ENCODE measurements around the gene RNU6-9.
"Not testable (repeated sequence)": the region's sequence is repeated elsewhere in the genome, so short reads cannot be mapped to it uniquely, and the experiment has no call there.

RNU6-9 gene

GRCh38 chr19:861756-862580, 31.3 kb upstream of the RNU6-9 start:
- no peak for DNase-seq

- DNase-seq: no peak
Measured at GRCh38 chr19:862581-863314, 30.5 kb upstream of the RNU6-9 start.

GRCh38 chr19:863315-863620, 30.0 kb upstream of the RNU6-9 start:
- no peak for DNase-seq

- no peak for DNase-seq
Measured at GRCh38 chr19:866769-867300, 26.4 kb upstream of the RNU6-9 start.

- no peak for DNase-seq
Measured at GRCh38 chr19:867301-867793, 25.9 kb upstream of the RNU6-9 start.

GRCh38 chr19:867855-868457, 25.3 kb upstream of the RNU6-9 start:
- no peak for DNase-seq

GRCh38 chr19:868458-869244, 24.6 kb upstream of the RNU6-9 start:
- no peak for DNase-seq

- no peak for DNase-seq
Measured at GRCh38 chr19:869245-870177, 23.8 kb upstream of the RNU6-9 start.

GRCh38 chr19:870314-870713, 23.0 kb upstream of the RNU6-9 start:
- DNase-seq: no peak

GRCh38 chr19:870963-871401, 22.3 kb upstream of the RNU6-9 start:
- peak; percentile 36 for DNase-seq

GRCh38 chr19:871446-872265, 21.6 kb upstream of the RNU6-9 start:
- no peak for DNase-seq

- no peak for DNase-seq
Measured at GRCh38 chr19:872266-872951, 20.9 kb upstream of the RNU6-9 start.

- no peak for DNase-seq
Measured at GRCh38 chr19:873084-873483, 20.2 kb upstream of the RNU6-9 start.

GRCh38 chr19:873561-874041, 19.7 kb upstream of the RNU6-9 start:
- DNase-seq: no peak

- DNase-seq: no peak
Measured at GRCh38 chr19:875265-875879, 17.9 kb upstream of the RNU6-9 start.

- DNase-seq: no peak
Measured at GRCh38 chr19:876089-876488, 17.2 kb upstream of the RNU6-9 start.

GRCh38 chr19:876780-877314, 16.4 kb upstream of the RNU6-9 start:
- no peak for DNase-seq

GRCh38 chr19:877992-878660, 15.2 kb upstream of the RNU6-9 start:
- DNase-seq: not testable (repeated sequence)
